GM06990 (cell line): Measurements from ENCODE around the gene CEBPA.

Experiments used
- DNase-seq: peaks from one replicate; pipeline ENCODE4 v3.0.0-alpha.2; 2011; ENCODE audit not compliant: insufficient read length; ENCODE audit errors: extremely low read depth
- H3K27me3 ChIP-seq: replicated peaks from 2 replicates; pipeline ENCODE4 v1.6.0; 2011; ENCODE audit warnings: low read length; ENCODE audit not compliant: control insufficient read depth, insufficient read depth
- H3K36me3 ChIP-seq: 2 replicates; pipeline ENCODE4 v1.5.1; 2011; ENCODE audit warnings: low read length; ENCODE audit not compliant: control insufficient read depth, insufficient read depth
- H3K4me3 ChIP-seq: replicated peaks from 2 replicates; pipeline ENCODE4 v1.5.1; 2011; ENCODE audit warnings: low read depth, mild to moderate bottlenecking, control low read depth, low read length
- TF ChIP-seq, protein P1 (sequence below): IDR thresholded peaks from 2 replicates; pipeline ENCODE4 v1.5.1; 2011; ENCODE audit warnings: low read length, control low read depth, mild to moderate bottlenecking, inconsistent platforms; ENCODE audit not compliant: insufficient read depth, poor library complexity, severe bottlenecking

Gene CEBPA

GRCh38 chr19:33333151-33333550 lies 30.8 kb upstream of the CEBPA start:
- H3K36me3 ChIP-seq, result no peaks in the 10 kb centered on the region
- DNase-seq, result no peak
- no peaks in the 10 kb centered on the region; the same call in 1 of the 2 replicates for H3K27me3 ChIP-seq
- H3K4me3 ChIP-seq, result no peak overlapping the region
- TF ChIP-seq, protein P1, sequence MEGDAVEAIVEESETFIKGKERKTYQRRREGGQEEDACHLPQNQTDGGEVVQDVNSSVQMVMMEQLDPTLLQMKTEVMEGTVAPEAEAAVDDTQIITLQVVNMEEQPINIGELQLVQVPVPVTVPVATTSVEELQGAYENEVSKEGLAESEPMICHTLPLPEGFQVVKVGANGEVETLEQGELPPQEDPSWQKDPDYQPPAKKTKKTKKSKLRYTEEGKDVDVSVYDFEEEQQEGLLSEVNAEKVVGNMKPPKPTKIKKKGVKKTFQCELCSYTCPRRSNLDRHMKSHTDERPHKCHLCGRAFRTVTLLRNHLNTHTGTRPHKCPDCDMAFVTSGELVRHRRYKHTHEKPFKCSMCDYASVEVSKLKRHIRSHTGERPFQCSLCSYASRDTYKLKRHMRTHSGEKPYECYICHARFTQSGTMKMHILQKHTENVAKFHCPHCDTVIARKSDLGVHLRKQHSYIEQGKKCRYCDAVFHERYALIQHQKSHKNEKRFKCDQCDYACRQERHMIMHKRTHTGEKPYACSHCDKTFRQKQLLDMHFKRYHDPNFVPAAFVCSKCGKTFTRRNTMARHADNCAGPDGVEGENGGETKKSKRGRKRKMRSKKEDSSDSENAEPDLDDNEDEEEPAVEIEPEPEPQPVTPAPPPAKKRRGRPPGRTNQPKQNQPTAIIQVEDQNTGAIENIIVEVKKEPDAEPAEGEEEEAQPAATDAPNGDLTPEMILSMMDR, result no peak

DNA sequence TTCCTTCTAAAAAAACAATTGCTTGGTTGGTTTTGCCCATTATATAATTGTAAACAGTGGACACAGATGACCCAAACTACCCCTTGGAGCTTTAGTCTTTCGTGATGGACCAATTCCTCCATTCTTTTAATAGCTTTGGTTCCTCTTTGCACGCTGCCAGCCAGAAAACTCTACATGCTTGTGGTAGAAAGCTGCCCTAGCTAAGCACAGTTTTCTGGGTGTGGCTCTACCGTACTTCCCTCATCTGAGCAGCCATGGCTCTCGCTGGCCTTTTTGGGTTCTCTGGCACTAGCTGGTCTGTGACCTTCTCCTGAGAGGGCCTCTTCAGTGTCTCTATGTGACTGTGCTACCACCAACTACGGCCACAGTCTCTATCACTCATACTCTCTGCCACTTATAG lies 29.9 kb upstream of the CEBPA start:
- no peak for DNase-seq
- H3K27me3 ChIP-seq, result no peaks in the 10 kb centered on the region; the same call in 1 of the 2 replicates
- H3K4me3 ChIP-seq, result no peak overlapping the region
- TF ChIP-seq, protein P1, result no peak
- H3K36me3 ChIP-seq, result no peaks in the 10 kb centered on the region

DNA sequence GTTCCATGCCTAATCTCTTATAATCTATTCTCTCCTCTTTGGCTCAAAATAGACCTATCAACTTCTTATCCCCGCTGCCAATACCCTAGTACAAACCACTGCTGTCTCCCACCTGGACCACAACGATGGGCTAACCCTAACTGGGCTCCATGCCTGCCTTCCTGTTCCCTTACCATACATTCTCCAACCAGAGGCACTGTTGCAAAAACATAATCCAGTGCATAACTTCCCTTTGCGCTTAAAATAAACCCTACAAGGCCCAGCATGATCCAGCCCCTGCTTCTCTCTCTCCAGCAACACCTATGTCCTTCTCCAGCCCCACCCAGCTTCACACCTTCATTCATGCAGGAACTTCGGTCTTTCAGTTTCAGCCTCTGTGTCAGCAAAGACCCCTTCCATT lies 27.4 kb upstream of the CEBPA start:
- H3K27me3 ChIP-seq, result no peaks in the 10 kb centered on the region; the same call in 1 of the 2 replicates
- H3K4me3 ChIP-seq, result no peak overlapping the region
- TF ChIP-seq, protein P1, result no peak
- H3K36me3 ChIP-seq, result no peaks in the 10 kb centered on the region
- no peak for DNase-seq

DNA sequence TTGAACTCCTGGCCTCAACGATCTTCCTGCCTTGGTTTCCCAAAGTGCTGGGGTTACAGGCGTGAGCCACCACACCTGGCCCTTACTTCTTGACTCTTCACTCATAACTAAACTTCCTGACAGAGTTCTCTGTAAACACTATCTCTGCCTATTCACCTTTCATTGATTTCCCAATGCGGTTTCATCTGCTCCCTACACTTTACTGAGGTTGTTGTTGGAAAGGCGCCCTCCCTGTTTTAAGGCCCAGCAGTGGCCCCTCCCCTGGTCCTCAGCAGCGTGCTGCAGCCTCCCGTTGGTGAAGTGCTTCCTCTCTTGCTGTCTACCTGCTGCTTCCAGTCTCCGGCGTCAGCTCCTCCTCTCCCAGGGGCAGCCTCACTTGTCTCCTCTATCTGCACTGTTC lies 26.7 kb upstream of the CEBPA start:
- Histone ChIP-seq H3K36me3 (no peaks in the 10 kb centered on the region), H3K27me3 (no peaks in the 10 kb centered on the region; the same call in 1 of the 2 replicates), H3K4me3 (no peak overlapping the region)
- TF ChIP-seq, protein P1, result no peak
- no peak for DNase-seq

- TF ChIP-seq, protein P1, result no peak
Observed at GRCh38 chr19:33325920-33326319, 23.6 kb upstream of the CEBPA start.

DNA sequence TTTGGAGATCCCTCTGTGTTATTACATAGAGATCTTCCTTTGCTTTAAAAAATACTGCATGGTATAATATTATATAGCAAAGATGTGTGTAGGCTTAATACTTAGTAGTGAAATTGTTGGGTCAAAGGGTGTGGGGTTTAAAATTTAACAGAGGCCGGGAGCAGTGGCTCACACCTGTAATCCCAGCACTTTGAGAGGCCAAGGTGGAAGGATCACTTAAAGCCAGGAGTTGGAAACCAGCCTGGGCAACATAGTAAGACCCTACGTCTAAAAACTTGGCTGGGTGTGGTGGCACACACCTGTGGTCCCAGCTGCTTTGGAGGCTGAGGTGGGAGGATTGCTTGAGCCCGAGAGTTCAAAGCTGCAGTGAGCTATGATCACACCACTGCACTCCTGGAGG lies 22.3 kb upstream of the CEBPA start:
- Histone ChIP-seq H3K27me3 (no peaks in the 10 kb centered on the region; the same call in 1 of the 2 replicates), H3K4me3 (no peak overlapping the region), H3K36me3 (no peaks in the 10 kb centered on the region)
- DNase-seq, result no peak
- TF ChIP-seq, protein P1, result no peak

More at GRCh38 chr19:33325920-33326319, 23.6 kb upstream of the CEBPA start:
- Histone ChIP-seq H3K4me3 (no peak overlapping the region), H3K36me3 (no peaks in the 10 kb centered on the region), H3K27me3 (no peaks in the 10 kb centered on the region; the same call in 1 of the 2 replicates)
- DNase-seq, result no peak
